ENCODE results near the gene TSTD1. TPM values are rescaled to one million over a fixed set of nuclear protein-coding genes. Genes with fewer than 3 reads are reported as not detected.

The TSTD1 gene
- total and polyA plus RNA-seq, 2 of the 8 experiments (the other 6 are each of a cell fraction or from before 2014, with no cell fraction given) = 60.9 to 314 TPM

- no peaks in the 10 kb centered on the region for H3K27me3 ChIP-seq (replicated peaks in 1 of 4; ENCODE audit: control insufficient read depth in 3 of 4, extremely low read depth in 1 of 4, insufficient read depth in 3 of 4, low read length in 3 of 4)
- no peak overlapping the region for H3K27ac ChIP-seq (ENCODE audit: low read depth, low read length)
- no peak overlapping the region for H3K56ac ChIP-seq (replicated peaks; ENCODE audit: insufficient read length, low read depth, low read length)
- no peak overlapping the region for H3K18ac ChIP-seq (ENCODE audit: extremely low read depth, low read length)
- peaks cover 0 to 11% of the 10 kb centered on the region in 2 experiments; a peak in 1 of 4 replicates for H3K9me3 ChIP-seq (ENCODE audit: insufficient read depth in 2 of 2, low read depth in 1 of 2, low read length in 1 of 2)
- no peaks in the 10 kb centered on the region for H3K23me2 ChIP-seq (ENCODE audit: low read depth, low read length)
- no peak overlapping the region for H3K23ac ChIP-seq (ENCODE audit: insufficient read length)
- H3K79me2 ChIP-seq (ENCODE audit: control insufficient read depth in 1 of 2, insufficient read depth in 2 of 2, low read length in 2 of 2) = peaks cover 0 to 2% of the 10 kb centered on the region in 2 experiments; a peak in 1 of 4 replicates
- no peak overlapping the region for H3K9ac ChIP-seq (replicated peaks in 1 of 4; ENCODE audit: extremely low read depth in 1 of 4, low read depth in 3 of 4, low read length in 3 of 4)
- H4K8ac ChIP-seq (ENCODE audit: extremely low read depth, insufficient read depth, low read length) = no peak overlapping the region
- H3K4me2 ChIP-seq (ENCODE audit: insufficient read depth in 1 of 2, low read depth in 2 of 2, low read length in 2 of 2) = no peak overlapping the region
- no peak overlapping the region for H3K4ac ChIP-seq (replicated peaks; ENCODE audit: insufficient read length, low read depth, low read length)
- H2BK5ac ChIP-seq (ENCODE audit: low read depth, low read length) = no peak overlapping the region
- H2BK12ac ChIP-seq (ENCODE audit: low read depth, low read length) = no peak overlapping the region
- no peaks in the 10 kb centered on the region for H4K20me1 ChIP-seq (replicated peaks in 1 of 2; ENCODE audit: control insufficient read depth in 1 of 2, insufficient read depth in 2 of 2, low read length in 2 of 2)
- no peak overlapping the region for H2AK5ac ChIP-seq (ENCODE audit: low read depth, low read length)
- no peak overlapping the region for H3K14ac ChIP-seq (ENCODE audit: insufficient read length)
- no peak overlapping the region for H3K4me3 ChIP-seq (ENCODE audit: extremely low read depth in 1 of 4, insufficient read depth in 2 of 4, low read depth in 3 of 4, low read length in 4 of 4)
- H3K4me1 ChIP-seq (replicated peaks in 1 of 4; ENCODE audit: control insufficient read depth in 3 of 4, insufficient read depth in 4 of 4, low read length in 3 of 4) = peaks cover 0 to 3% (median 2%) of the 10 kb centered on the region in 4 experiments; a peak in 2 of 7 replicates
- WGBS, 2 experiments (ENCODE audit: extremely low coverage in 1 of 2, insufficient coverage in 1 of 2, insufficient read length in 1 of 2, insufficient replicate concordance in 2 of 2, low coverage in 1 of 2, low lambda C conversion rate in 2 of 2, missing lambda C conversion rate in 1 of 2) = 92% methylated on average over 1 of the region's 2 CpGs; no CpG with 5 or more reads in 1 of the 2 experiments
- H3K79me1 ChIP-seq (ENCODE audit: low read depth, low read length) = no peaks in the 10 kb centered on the region; the same call in 1 of the 2 replicates
- no peak overlapping the region for H2BK15ac ChIP-seq (ENCODE audit: low read length)
- DNase-seq (ENCODE audit: low read depth in 1 of 2, low spot score in 2 of 2) = no peak
- H4K91ac ChIP-seq (replicated peaks; ENCODE audit: insufficient read length, low read length) = no peak overlapping the region
- H2BK20ac ChIP-seq (ENCODE audit: low read length) = no peak overlapping the region
- POLR2A ChIA-PET (ENCODE audit: partially characterized antibody) = interaction anchor here (1.0 to 2.3 kb wide), 4 partner anchors 11 to 18 kb away, joined by 3 to 8 read pairs (median 4); partner anchors contain the start of genes F11R and USF1
- H2BK120ac ChIP-seq (replicated peaks; ENCODE audit: low read depth, low read length) = no peak overlapping the region
- CTCF ChIA-PET (ENCODE audit: partially characterized antibody) = interaction anchor here (1.4 kb wide), 1 partner anchor 11 kb away, joined by 4 read pairs; the partner anchor contains the start of gene F11R
- H3K36me3 ChIP-seq (ENCODE audit: control insufficient read depth in 2 of 4, insufficient read depth in 4 of 4, low read length in 3 of 4) = peaks cover 0 to 5% (median 0%) of the 10 kb centered on the region in 4 experiments; a peak in 1 of 8 replicates
- no peak overlapping the region for H4K5ac ChIP-seq (ENCODE audit: insufficient read length, low read depth, low read length)
- no peak for FAIRE-seq
- H2AFZ ChIP-seq (ENCODE audit: low read length) = no peak overlapping the region
- TF ChIP-seq POU5F1 (IDR thresholded peaks at IDR 0.05; ENCODE audit: low read depth, low read length) (no peak), YY1 (IDR thresholded peaks at IDR 0.05; ENCODE audit: low read depth, low read length) (no peak), TBP (IDR thresholded peaks at IDR 0.05; ENCODE audit: low read depth, low read length) (no peak), SAP30 (IDR thresholded peaks at IDR 0.05; ENCODE audit: insufficient read depth, insufficient replicate concordance, low read length) (no peak), BRCA1 (IDR thresholded peaks at IDR 0.05; ENCODE audit: low read depth, low read length) (no peak), SP1 (IDR thresholded peaks at IDR 0.05; ENCODE audit: low read depth, low read length) (no peak), SP2 (IDR thresholded peaks at IDR 0.05; ENCODE audit: low read length) (no peak), GTF2F1 (IDR thresholded peaks at IDR 0.05; ENCODE audit: borderline replicate concordance, low read depth, low read length) (no peak)
These were observed 6.9 kb downstream of the TSTD1 start for GRCh38 chr1:161031874-161032273.

Measured in H1 (cell line).